HuH-7 (cell line): ENCODE data around the gene TMEM9B.
"Not testable (repeated sequence)": the region's sequence is repeated elsewhere in the genome, so short reads cannot be mapped to it uniquely, and the experiment has no call there.

Experiments used
- DNase-seq: peaks from one replicate; pipeline ENCODE4 v3.0.0; 2011; ENCODE audit warnings: low spot score

Gene TMEM9B

DNA sequence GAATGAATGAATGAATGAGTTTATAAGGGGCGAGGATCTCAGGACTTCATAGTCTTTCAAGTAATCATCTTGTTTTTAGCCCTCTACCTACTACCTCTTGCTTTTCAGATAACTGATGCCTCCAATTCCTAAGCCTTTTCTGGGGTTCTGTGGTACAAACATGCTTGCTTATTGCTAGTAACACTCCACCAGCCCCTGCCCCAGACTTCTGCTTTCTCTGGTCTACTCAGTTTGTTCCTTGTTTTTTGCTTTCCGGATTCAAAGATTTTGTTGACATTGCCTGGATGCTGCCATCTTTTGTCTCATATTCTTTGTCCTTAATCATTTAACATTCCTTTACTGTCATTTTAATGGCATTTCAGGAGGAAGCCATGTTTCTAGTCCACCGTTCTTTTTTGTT lies 8.9 kb upstream of the TMEM9B start:
- no peak for DNase-seq

DNA sequence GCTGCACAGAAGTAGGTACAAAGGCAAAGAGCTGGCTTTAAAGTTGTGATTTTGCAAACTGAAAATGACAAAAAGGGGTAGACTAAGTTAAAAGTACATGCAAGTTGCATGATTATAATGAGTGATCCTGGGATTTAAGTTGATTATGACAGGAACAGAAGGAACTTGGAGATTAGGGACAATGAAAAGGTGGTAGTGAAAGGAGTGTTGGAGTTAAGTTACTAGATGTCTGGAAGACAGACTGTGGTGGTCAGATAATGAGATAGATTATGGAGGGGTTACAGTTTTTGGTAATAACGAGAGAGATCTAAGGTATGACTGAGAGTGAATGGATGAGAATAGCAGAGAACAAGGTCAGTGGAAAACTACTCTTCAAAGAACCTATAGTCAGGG lies 7.7 kb upstream of the TMEM9B start:
- DNase-seq, result no peak

- no peak for DNase-seq
Measured at GRCh38 chr11:8971196-8971923, 7.1 kb upstream of the TMEM9B start.

DNA sequence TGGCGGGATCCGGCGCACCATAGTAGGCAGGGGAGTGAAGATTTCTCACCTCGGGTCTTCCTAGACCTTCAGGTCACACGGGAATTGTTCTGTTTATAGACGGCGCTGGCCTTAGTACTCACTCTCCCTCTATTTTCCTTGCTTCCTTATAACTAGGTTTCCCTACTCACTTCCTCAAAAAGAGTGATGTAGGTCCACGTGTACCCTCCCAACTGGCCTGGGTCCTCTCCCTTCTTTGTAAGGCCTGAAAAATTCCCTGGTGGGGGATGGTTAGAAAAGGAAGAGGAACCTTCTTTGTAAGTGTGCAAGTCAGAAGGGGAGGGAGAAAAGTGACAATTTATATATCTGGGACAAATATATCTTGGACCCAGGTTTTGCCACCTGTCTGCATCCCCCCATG lies 2.9 kb upstream of the TMEM9B start:
- DNase-seq, result no peak

GRCh38 chr11:8963569-8964323 lies 496 bp downstream of the TMEM9B start:
- DNase-seq, result peak; percentile 77

GRCh38 chr11:8962841-8963240 lies 1.4 kb downstream of the TMEM9B start:
- DNase-seq, result no peak

DNA sequence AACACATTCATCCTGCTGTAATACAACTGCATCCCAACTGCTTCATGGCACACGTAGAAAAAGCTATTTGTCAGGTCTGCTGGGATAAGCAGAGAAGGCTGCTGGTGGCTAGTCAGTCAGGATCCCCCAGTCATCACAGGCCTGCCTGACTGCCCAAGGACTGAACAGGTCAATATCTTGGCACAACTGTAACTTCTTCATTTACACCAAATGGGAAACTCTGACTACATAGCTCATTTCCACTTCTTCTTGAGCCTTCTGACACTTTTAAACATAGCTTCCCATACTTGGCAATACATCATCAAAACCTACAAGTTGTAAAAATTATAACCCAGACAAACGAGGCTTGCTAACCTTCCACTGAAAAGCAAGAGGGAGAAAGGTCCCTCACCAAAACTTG lies 2.8 kb downstream of the TMEM9B start:
- no peak for DNase-seq

- DNase-seq, result peak; percentile 82
Measured at GRCh38 chr11:8959546-8960166, 4.6 kb downstream of the TMEM9B start.

DNA sequence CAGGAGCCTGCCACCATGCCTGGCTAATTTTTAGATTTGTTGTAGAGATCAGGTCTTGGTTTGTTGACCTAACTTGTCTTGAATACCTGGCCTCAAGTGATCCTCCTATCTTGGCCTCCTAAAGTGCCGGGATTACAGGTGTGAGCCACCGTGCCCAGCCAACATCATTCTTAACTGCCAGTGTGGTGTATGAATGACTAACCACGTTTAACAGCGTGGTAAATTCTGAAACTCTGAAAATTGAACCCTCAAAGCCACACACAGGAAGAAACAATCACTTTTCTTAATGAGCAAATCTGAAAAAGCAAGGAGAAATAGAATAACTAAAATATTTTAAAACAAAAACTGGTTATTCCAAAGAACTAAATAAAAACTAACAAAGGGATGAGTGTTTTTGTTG lies 7.4 kb downstream of the TMEM9B start:
- no peak for DNase-seq

DNA sequence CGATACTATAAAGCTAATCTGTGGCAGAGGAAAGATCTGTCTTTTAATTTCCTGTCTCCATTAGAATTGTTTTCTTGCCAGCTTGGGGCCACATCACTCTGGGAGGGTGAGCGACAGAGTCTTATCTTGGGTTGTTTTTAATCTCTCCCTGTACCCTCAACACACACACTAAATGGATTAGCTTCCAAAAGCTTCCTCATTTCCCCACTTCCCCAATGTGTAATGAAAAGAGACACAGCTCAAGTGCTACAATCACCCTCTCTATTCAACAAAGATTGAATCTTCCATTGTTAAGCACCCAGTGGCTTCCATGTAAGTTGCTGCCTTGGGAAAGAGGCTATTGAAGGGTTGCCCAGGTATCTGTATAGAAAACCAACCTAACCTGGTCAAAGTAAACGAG lies 15.4 kb downstream of the TMEM9B start:
- DNase-seq, result no peak

GRCh38 chr11:8947230-8947943 lies 16.9 kb downstream of the TMEM9B start:
- no peak for DNase-seq

GRCh38 chr11:8942518-8943066 lies 21.6 kb downstream of the TMEM9B start, which contains the start of gene ASCL3:
TSS of gene ASCL3 (minus strand) at chr11:8943016. CDS start at chr11:8938161, 4,855 bp downstream.
- no peak for DNase-seq

DNA sequence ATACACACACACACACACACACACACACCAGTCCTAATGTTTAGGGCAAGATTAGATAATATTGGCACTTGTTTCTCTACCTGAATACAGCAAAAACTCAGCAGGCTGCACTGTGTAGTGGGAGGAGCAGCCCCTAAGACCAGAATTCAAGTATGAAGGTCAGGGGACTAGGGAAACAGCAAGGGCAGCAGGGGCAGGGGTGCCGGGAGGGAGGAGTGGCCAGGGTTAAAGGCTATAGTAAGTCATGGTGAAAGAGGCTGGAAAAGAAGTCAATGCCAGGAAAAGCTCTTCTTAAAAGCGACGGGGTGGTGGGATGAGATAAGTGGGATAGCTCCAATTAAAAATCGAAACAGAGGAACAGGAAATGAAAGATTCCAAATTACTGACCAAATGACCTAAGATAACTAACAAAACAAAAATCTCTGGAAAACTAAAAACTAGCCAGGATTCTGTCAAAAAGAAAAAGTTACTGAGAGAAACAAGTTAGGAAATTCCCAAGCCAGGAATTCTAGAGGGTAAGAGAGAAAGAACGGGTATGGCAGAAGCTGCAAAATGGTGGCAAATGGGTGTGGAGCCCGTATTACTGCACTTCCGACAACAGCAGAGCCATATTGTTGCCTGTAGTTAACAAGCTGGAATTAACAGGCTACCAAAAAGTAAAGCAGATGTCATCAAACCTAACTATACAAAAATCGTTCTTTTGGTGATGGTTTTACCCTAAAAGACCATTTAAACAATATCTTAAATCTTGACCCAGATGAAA lies 22.7 kb downstream of the TMEM9B start:
- no peak for DNase-seq

DNA sequence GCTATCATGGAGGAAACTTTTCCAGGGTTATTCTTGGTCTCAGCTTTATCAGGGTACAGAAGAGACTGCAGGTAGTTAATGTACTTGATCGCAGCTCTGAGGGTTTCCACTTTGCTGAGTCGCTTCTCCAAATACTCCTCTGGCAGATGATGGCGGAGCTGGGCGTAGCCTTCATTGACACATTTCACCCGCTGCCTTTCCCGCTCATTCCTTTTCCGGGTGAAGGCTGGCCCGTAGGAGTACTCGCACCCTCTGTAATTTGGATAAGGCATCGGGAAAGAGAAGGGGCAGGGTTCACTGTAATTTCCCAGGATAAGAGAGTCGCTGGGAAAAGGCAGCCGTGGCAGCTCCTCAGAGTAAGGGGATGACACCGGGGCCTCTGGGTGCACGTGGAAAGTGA lies 26.6 kb downstream of the TMEM9B start:
- no peak for DNase-seq

DNA sequence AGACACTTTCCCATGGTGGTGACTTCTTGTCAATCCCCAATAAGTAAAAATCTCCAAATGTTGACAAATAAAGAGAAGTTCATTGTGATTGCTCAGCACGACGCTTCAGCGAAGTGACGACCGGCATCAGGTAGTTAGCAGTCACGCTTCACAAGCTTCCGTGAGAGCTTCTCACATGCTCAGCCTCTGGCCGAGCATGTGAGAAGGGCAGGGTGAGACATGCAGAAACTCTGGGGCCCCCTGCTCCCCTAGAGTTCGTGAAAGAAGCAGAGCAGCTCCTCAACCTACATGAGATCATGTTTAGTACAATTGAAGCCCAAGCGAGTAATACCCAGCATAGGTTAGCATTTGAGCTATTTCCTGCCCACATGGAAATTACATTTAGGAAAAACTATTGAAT lies 27.1 kb downstream of the TMEM9B start:
- no peak for DNase-seq

- not testable (repeated sequence) for DNase-seq
Measured at GRCh38 chr11:8935789-8936188, 28.5 kb downstream of the TMEM9B start.

DNA sequence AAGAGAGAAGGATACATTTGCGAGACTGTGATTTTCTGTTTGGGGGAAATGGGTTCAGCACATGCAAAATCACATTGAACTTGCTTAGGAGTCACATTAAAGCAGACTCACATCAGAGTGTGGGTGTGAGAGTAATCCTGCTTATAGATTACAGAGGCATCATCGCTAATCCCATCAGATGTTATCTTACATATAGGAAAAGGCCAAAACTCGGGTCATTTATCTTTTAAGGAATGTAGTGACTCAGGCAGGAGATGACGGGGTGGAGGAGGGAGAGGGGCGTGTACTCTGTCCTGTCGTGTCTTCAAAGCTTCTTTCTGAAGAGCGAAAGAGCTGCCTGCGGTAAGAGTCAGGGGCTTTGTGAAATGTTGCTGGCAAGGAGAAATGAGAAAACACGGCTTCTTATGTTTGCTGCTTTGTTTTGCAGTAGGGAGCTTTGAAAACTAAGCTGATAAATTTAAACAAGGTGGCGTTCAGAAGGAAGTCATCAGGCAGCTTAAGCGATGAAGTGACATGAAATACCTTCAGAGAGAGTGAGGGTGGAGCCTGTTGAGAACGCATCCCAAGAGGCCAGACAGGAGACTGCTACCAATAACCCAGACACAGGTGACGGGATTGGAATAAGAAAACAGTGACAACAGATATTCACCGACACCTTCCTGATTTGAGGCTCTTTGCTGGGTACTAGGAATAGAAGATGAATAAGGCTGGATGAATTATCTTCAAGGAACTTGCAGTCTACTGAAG lies 29.3 kb downstream of the TMEM9B start:
- DNase-seq, result no peak

DNA sequence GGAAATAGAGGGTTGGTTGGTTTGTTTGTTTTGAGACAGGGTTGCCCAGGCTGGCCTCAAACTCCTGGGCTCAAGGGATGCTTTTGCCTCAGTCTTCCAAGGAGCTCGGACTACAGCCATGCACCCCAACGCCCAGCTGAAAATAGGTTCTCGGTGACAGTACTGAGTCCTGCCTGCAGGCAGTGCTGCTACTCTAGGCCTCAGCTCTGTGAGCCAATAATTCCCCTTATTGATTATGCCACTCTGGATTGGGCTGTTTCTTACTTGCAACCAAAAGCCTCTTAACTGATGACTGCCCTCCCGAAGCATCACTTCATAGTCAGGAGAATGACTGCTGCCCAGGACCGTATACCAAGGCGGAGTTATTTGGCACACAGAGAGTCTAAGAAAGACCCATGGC lies 30.3 kb downstream of the TMEM9B start:
- DNase-seq, result no peak

GRCh38 chr11:8932564-8933180 lies 31.6 kb downstream of the TMEM9B start, which contains the start of gene C11orf16:
TSS of gene C11orf16 (minus strand) at chr11:8932947. CDS start at chr11:8932308, 639 bp downstream.
- no peak for DNase-seq
